GM19240 (cell line): Measurements from ENCODE around the gene QSOX1.

ENCODE experiments used
- DNase-seq: peaks from one replicate; pipeline ENCODE4 v3.0.0; 2011; ENCODE audit warnings: low spot score; ENCODE audit not compliant: insufficient read length

QSOX1 gene

DNA sequence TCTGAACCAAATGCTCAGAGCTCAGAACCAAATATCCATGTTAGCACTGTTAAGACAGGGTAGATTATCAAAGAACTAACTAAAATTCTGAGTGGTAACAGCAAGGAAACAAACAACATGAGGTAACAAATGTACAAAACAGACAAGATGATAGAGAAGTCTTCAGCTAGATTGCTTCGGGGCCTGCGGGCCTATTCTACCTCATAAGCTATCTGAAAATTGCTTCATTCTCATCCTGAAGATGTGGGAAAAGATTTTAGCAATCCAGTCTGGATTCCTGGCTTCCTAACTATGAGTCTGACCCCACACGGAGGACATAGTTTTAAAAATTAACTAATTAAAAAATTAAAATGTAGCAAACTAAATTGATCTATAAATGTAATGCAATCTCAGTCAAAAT lies 9.2 kb upstream of the QSOX1 start:
- no peak for DNase-seq

DNA sequence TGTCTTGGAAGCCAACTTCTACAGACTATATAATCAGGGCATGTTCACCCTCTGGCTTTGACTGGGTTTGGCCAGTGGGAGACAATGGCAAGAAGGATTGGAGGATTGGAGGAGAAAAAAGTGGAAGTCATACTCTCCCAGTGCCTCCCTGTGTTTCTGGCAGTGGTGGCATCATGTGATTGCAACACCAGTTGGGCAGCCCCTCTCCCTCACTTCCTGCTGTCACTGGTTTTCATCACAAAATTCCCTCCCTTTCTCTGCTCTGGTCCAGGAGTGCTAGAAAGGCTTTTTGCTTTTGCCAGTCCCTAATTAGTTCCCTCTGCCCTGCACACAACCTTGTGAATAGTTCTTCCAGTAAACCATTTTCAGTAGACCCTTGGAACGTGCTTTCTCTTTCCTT lies 3.7 kb upstream of the QSOX1 start:
- DNase-seq, result no peak

DNA sequence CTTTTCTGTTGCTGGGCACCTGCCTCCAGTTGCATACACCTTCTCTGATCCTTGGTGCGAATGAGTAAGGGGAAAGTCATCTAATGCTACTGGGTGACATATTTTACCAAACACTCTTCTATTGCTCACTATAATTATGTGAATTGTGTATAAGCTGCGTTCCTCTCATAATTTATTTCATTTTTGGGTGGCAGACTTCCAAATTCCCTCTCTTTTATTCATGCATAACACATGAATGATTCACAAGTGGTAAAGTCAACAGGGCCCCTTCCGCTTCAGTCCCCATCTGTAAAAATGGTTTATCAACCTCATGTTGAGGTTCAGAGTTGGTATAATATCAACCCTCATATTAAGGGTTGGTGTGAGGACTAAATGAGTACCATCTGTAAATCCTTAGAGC lies 3.2 kb upstream of the QSOX1 start:
- no peak for DNase-seq

DNA sequence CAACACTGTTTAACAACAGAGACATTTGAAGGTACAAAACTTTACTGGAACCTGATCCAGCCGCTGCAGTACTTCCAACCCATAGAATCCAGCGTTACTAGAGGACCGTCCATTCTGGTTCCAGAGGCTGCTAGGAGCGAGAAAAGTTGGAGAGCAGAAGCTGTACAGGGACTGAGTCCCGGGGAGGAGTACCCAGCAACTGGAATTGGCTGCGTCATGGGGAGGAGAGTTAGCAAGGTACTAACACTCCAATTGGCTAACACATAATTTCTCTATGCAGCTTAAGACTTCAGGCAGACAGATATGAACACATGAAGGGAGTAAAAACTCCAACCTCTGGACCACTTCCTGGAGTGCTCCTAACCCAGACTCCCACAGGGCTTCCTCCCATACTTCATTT lies 2.1 kb upstream of the QSOX1 start:
- no peak for DNase-seq

DNA sequence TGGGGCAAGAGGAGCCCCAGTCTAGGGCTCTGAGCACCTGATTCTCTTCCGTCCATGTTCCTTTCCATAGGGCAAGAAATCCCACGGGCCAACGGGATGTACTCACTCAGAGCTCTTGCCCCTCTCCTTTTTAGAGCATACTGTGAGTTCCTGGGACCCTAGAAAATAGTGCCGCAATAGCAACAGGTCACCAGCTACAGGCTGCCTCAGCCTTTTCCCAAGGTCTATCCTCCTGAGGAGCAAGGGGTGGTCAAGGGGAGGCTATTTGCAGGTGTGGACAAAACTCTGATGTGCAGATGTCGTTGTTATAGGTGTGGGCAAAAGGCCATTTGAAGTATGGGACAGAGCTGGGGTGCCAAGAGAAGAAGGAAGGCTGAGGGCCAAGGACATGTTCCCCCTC lies 1.6 kb upstream of the QSOX1 start:
- DNase-seq, result no peak

DNA sequence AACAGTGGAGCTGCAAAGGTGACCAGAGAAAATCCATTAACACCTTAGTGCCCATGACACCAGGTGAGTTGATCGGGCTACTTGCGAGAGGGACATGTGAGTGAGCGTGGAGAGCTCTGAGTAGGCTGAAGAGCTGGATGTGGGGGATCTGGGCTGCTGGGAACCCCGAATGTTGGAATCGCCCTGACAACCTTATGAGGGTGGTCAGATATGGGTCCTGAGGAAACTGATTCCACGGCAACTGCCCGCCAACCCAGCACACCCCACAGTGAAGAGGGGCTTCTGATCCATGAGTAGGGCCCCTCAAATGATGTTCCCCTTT lies 705 bp upstream of the QSOX1 start:
- DNase-seq, result no peak

DNA sequence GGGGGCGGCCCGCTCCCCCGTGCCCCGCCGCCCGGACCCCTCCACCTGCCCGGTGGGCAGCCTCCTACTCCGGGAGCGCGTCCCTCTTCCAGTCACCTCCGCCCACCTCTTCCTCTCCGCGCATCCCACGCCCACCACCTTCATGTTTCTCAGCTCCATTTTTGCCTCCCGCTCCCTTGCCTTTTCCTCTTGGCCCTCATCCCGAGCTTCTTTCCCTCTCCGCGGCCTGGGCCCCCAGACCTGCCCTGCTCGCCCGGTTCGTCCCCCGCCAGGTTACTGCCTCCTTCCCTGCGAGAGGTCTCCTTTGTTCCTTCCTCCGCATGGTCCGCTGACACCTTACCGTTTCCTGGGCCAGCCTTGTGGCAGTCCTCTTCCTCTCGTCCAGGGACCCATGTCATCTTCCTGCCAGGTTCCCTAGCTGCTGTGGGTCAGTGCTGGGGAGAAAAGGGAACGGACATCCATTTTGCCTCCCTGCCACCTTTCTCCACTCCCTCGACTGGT lies 563 bp downstream of the QSOX1 start:
- no peak for DNase-seq

DNA sequence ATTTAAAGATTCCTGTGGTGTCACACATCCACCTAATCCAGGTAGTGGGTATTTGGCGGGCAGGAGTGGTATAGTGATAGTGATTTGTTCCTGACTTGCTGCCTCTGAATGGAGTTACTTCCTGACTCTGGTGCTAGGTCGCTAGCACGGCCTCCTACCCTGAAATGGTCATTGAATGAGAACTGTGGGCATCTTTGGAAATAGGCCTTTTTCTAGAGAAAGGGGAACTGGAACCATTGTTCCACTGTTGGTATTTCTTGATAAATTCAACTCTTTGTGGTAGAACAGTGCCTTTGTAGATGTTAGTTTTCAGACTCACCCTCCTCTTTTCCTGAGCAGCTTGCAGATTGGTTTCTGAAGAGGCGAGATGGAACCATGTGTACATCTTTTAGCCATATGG lies 1.5 kb downstream of the QSOX1 start:
- DNase-seq, result no peak

DNA sequence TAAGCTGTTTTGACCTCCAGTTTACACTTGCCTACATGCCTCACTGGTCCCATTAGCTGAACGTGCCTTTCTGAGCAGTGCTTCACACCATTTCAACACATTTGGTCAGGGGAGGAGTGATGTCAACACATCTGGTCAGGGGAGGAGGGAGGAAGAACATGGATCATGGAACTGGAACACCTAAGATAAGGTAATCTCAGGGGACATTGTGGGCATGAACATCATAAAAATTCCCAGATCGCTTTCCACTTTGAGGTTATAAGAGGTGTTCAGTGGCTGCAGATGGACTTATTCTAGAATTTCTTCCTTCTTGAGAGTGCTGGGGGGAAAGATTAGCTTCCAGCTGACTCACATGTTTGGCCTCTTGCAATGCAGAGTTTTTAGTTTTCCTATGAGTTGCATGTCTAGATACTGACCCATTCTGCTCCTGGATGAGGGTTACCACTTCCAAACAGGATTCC lies 2.0 kb downstream of the QSOX1 start:
- DNase-seq, result no peak

DNA sequence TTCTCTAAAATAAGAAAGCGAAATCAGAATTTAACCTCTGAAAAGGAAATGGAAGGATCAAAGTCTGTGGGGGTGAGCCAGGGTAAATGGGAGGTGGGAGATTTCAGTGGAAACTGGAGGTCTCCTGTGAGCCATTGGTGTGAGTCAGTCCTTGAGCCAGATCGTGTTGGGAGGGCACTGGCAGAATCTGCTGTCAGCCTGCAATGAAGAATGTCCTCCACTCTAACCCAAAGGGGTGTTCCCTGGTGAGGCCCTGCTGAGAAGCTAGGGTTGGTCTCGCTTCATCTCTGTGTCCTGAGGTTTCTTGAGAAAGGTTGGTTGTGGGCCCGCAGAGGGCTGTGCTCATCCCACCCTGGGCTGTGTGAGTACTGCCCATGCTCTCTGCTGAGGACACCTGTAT lies 2.4 kb downstream of the QSOX1 start:
- DNase-seq, result no peak

DNA sequence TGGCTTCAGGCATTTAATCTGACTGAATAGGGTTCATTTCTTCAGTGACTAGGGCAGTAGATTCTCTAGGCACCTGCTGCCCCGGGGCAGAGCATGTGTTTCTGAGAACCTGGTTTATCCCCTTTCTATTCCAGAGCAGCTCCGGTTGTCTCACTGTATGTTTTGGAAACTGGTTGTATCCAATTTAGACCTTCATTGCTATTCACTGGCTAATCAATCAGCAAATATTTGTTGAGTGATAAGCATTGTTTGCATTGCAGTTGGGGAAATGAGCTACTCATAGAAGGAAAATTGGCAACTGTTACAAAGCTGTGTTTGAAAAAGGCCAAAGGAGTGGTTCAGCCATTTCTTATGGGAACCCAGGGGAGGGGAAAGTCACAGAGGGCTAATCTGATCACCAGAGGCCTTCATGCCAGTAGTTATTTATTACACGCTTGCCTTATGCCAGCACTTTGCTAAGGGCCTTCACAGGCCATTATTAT lies 2.9 kb downstream of the QSOX1 start:
- no peak for DNase-seq

DNA sequence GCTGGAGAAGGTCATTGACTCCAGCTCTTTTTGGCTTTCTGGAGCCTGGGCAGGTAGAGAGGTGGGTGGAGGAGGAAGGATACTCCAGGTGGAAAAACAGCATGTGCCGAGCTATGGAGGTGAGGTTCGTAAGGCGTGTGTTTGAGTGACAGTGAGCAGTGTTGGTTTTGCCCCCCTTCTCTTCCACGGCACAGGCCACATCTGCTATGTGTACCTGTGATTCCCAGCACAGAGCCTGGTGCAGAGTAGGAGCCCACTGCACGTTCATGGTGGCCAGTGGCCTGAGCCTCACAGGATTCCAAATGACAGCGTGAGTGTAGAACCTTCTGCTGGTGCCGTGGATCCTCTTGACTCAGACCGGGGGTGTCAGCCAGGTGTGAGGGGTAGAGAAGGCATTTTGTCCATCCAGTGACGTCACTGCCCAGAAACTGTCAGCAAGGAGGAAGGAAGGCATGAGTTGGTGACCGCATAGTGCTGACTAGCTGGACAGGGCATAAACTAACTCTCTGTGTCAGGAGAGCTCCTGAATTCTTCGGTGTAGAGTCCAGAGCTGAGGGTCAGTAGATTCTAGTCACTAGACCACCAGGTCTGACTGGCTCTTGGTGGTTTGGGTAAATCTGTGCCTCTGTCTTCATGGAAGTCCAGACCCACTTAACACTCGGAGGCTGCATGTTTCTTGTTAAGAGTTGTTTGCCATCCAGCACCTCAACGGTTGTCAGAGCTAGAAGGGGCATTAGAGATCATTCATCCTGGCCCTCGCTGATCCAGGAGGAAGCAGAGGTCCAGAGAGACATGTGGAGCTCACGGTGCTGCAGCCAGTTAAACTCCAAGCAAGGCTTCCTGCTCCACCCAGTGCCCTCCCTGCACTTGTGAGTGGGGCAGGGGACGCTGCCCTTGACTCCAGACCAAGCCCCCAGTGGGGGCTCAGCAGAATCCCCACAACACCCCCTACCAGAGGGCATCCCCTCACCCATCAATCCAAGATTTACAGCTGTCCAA lies 3.8 kb downstream of the QSOX1 start:
- no peak for DNase-seq

DNA sequence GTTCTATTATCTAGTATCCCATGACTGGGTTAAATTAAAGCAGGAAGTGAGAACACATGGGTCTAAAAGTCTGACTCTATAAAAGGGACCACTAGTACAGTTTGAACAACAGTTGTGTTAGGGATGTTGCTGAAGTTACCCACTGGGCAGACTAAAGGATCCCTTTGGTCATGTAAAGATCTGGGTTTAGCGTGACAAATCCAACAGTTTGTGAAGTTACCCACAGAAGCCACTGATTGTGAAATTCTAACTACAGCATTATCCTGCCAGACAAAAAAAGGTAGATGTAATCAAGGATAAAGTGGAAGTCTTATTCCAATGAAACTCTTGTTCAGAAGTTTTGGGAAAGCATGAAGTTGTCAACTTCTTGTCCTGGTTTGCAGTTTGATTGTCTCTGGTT lies 5.7 kb downstream of the QSOX1 start:
- no peak for DNase-seq

DNA sequence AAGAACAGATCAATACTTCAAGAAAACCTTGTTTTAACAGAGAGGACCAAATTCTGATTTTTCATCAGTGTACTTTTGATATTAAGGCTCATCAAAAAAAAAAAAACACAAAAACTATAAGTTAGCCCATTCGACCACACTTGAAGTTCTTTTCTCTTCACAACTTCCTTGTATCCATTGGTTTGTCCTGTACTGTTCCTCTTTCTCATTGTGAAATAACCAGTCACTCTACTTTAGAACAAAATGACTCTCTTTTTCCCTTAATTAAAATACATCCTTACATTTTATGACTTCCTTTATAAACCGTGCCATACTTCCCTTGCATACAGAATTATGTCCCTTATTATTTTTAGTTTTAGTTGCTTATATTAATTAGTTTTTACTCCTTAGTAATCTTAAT lies 8.4 kb downstream of the QSOX1 start:
- DNase-seq, result no peak

DNA sequence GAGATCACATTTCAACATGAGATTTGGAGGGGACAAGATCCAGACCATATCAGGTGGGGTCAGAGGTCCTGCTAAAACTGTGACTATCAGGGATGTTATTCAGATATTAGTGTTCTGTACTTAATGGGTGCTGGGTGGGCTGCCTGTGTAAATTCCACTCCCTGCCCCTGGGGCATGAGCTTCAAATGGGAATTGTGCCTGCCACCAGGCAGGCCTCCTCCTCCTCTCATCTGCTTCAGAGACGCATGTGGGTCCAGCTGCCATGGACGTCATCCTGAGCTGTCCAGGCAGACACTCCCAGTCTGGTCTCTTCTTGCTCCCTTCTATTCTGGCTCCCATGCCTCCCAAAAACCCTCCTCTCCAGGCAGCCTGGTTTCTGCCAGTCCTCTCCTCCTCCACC lies 10.4 kb downstream of the QSOX1 start:
- DNase-seq, result no peak

DNA sequence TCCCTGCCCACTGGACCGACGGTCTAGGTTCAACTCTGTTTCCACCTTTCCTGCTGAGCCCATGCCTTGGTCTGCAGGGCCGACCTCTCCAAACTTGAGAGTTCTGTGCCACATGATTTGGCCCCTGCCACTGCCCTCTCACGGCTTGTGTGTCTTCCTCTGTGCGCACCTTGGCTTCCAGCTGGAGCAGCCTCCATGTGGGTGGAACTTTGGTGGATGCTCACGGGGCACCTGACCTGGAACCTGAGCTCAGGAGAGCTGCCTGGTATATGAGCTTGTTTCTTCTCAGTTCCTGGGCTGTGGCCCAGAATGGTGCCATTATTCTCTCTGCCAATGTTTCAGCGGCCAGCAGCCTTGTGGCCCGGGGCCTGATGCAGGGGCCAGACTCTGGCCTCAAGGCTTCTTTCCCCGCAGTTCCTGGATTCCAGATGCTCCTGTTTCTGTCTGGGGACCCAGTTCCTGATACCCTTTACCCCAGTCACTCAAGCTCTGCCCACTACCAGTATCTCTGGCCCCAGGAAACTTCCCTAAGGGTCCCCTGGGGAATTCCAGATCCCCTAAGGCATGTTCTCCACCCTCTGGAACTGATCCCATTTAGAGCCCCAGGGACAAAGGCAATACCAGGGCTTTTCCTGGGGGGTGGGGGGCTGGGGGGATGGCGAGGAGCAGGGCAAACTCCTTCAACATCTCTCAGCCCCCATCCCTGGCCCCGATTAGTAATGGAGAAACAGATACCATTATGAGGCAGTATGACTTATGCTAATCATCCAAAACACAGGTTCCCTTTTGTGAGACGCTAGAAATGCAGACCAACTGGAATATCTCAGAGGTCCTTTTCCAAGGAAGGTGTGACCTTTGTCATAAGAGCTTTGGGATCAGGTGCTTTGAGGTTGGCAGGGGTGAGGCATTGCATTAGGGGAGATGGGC lies 11.1 kb downstream of the QSOX1 start:
- no peak for DNase-seq

DNA sequence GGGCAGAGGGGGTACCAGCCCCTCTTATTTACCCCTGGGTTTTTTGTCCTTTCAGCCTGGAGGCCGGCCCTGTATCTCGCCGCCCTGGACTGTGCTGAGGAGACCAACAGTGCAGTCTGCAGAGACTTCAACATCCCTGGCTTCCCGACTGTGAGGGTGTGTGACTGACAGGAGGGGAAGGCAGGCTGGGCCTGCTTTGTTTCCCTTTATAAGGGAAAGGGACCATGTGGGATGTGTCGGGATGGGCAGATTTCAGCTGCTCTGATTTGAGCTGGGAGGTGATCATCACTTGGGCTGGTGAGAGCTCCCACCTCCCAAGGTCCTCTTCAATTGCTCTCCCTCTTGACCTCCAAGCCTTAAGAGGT lies 11.7 kb downstream of the QSOX1 start:
- no peak for DNase-seq

DNA sequence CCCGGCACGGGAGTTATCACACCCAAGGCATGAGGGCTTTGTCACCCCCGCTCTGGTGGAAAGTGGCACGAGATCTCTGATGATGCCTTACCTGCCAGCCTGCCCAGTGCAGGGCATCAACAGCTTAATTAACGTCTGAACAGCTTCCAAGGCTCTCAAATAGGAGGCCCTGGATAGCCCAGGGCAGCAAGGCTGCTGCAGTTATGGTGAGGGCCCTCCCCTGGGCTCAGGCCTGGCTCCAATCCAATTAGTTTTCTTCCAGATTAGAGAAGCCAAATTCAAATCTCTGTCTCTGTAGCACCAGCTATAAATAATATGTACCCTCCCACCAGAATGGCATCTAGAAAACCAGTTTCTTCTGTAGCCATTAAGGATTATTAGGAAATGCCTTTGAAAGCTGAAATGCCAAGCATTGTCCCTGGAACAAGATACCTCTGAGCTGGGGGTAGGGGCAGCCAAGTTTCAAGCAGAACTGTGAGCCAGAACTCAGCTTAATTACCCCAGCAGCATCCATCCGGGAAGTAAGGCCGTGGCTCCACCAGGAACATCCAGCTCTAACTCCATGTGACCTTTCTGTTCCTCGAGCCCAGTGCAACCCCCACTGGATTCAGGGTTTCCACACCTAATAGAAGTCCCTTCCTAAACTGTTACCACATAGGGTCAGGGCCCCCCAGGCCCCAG lies 12.5 kb downstream of the QSOX1 start:
- no peak for DNase-seq

DNA sequence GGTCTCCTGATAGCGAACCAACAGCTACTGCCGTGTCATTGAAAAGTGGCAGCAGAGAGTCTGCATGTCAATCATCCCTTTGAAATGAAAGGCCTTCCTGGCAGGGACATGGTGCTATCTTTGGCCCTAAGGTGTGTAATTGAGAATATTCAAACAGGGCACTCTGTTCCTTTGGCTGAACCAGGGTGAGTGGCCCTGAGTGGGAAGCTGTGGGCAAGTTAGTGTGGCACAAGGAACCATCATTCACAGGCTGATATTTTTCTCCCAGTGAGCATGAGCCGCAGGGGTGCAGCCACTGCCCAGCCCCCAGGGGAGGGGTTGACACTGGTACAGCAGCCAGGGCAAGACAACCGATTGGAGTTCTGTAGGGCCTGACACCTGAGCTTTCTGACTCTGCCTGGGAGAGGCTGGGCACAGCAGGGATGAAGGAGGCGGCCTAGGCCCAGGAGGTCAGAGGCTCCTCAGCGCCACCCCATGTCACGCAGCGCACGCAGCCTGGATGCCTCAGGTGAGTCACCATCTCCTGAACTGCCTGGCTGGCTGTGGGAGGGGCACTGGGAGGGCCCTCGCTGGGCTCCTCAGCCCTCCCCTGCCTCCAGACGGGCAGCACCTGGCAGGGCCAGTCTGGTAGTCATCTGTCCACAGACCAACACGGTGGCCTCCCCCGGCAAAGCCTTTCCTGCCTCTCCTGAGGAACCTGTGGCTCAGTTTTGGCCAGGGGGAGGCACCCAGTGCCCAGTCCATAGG lies 13.2 kb downstream of the QSOX1 start:
- DNase-seq, result no peak

DNA sequence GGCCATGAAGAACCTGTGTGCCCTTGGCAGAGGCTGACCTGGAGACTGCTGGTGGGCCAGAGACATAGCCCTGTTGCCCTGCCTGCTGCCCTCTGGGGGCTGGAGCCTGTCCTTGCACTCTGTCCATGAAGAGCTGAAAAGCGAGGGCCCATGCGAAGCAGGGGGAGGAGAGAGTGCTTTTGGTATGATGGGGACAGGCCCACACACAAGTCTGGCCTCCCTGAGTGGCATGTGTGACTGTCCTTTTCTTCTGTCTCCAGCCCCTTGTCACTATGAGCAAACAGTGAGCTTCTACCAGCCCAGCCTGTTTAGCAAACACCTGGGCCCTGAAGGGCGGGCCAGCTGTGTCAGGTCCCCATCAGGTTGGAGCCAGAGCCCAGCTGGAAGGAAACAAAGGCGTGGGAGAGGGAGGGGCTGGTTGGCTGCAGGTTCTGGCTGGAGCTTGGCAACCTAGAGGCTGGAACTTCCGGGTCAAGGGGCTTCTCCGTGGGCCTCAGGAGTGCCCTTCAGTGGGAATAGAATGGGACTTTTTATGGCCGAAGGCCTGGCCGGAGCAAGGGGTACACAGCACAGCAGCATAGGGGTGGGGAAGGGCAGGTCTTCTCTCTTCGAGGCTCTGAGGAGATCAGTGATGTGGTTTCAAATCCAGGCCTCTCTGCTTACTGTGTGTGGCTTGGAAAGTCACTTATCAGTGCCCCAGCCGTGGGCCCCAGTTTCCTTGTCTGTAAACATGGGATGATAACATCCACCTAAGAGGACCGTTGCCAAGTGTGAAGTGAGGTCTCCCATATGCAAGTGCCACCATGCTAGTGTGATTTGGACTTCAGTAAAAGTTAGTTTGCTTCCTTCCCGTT lies 14.3 kb downstream of the QSOX1 start:
- no peak for DNase-seq
